Endothelial cell of umbilical vein (primary cell): ENCODE results near the gene SPAAR. TPM values are rescaled to one million over a fixed set of nuclear protein-coding genes. Genes with fewer than 3 reads are reported as not detected.

Experiments
- BruUV-seq: library from RNA; stranded (reverse); fragments of 400-500 nt; replicated peaks from 2 replicates; lab custom pipeline; 2021; lab: Mats Ljungman, UMichigan
- CTCF ChIA-PET: fragments of 300-600, 350-600 bp; sonication (Branson Sonifier 250); formaldehyde crosslinking; loops from one replicate; lab custom pipeline; 2021; ENCODE audit warnings: antibody characterized with exemption, inconsistent platforms; lab: Charles Lee
- POLR2A ChIA-PET: fragments of 300-600, 350-600 bp; sonication (Branson Sonifier 250); formaldehyde crosslinking; loops from one replicate; lab custom pipeline; 2021; ENCODE audit warnings: antibody characterized with exemption, inconsistent platforms; lab: Charles Lee
- DNase-seq: peaks from one replicate; pipeline ENCODE4 v3.0.0-alpha.2; 2011; ENCODE audit warnings: low read depth, low spot score
- FAIRE-seq: peaks from 2 replicates; lab custom pipeline; 2011; peaks lifted over from hg19 to GRCh38; lab: Jason Lieb, UNC
- H2AFZ ChIP-seq: 2 replicates; pipeline ENCODE4 v1.6.0; 2012; ENCODE audit warnings: low read depth, low read length, control low read depth, inconsistent platforms
- H3K27ac ChIP-seq: 2 replicates; pipeline ENCODE4 v1.5.1; 2011; ENCODE audit warnings: low read depth, mild to moderate bottlenecking, control low read depth, low read length, moderate library complexity; ENCODE audit not compliant: insufficient read depth
- H3K27me3 ChIP-seq, 2 experiments: 2 replicates each; pipeline versions ENCODE4 v1.6.0 to v1.6.1; 2011; ENCODE audit warnings: low read length in 2 of 2, mixed read lengths in 1 of 2; ENCODE audit not compliant: control insufficient read depth in 2 of 2, insufficient read depth in 2 of 2
- H3K36me3 ChIP-seq, 2 experiments: 2 replicates in 1 of 2; 3 replicates in 1 of 2; pipeline ENCODE4 v1.5.1; 2011; ENCODE audit warnings: low read length in 2 of 2, mild to moderate bottlenecking in 1 of 2, moderate library complexity in 1 of 2; ENCODE audit not compliant: control insufficient read depth in 2 of 2, insufficient read depth in 2 of 2; ENCODE audit errors: extremely low read depth in 1 of 2
- H3K4me1 ChIP-seq: 3 replicates; pipeline ENCODE4 v1.5.1; 2011; ENCODE audit warnings: mild to moderate bottlenecking, low read length; ENCODE audit not compliant: control insufficient read depth, insufficient read depth; ENCODE audit errors: extremely low read depth
- H3K4me2 ChIP-seq: 2 replicates; pipeline ENCODE4 v1.6.1; 2011; ENCODE audit warnings: low read length, control low read depth, mixed read lengths; ENCODE audit not compliant: insufficient read depth
- H3K4me3 ChIP-seq, 3 experiments: fragments of 200-600 bp in 1 of 3; sonication (generic), shearing (Covaris generic) in 1 of 3; replicated peaks in 1 of 3; 2 replicates each; pipeline ENCODE4 v1.5.1; 2011 to 2016; ENCODE audit warnings: control low read depth in 3 of 3, low read length in 3 of 3, mild to moderate bottlenecking in 2 of 3, inconsistent platforms in 1 of 3, low read depth in 1 of 3, moderate library complexity in 1 of 3; ENCODE audit not compliant: insufficient read depth in 1 of 3
- H3K79me2 ChIP-seq: 2 replicates; pipeline ENCODE4 v1.6.0; 2012; ENCODE audit warnings: low read length, inconsistent platforms; ENCODE audit not compliant: control insufficient read depth, insufficient read depth
- H3K9ac ChIP-seq: replicated peaks from 2 replicates; pipeline ENCODE3; 2011; ENCODE audit warnings: low read length, control low read depth; ENCODE audit not compliant: insufficient read depth; ENCODE audit errors: extremely low read depth
- H3K9me1 ChIP-seq: replicated peaks from 3 replicates; pipeline ENCODE4 v1.6.0; 2011; ENCODE audit warnings: mild to moderate bottlenecking, low read length; ENCODE audit not compliant: control insufficient read depth, insufficient read depth; ENCODE audit errors: extremely low read depth
- H3K9me3 ChIP-seq: replicated peaks from 2 replicates; pipeline ENCODE4 v1.5.1; 2012; ENCODE audit warnings: low read length, inconsistent platforms; ENCODE audit not compliant: control insufficient read depth, insufficient read depth
- H4K20me1 ChIP-seq: replicated peaks from 2 replicates; pipeline ENCODE3; 2011; ENCODE audit warnings: mild to moderate bottlenecking, low read length; ENCODE audit not compliant: control insufficient read depth, insufficient read depth; ENCODE audit errors: extremely low read depth
- EZH2 ChIP-seq: IDR thresholded peaks from 2 replicates; pipeline ENCODE4 v1.6.1; 2012; ENCODE audit warnings: borderline replicate concordance, low read depth, mild to moderate bottlenecking, moderate library complexity, low read length, inconsistent platforms; ENCODE audit not compliant: severe bottlenecking
- FOS ChIP-seq: IDR thresholded peaks from 2 replicates; pipeline ENCODE4 v1.6.1; 2011; ENCODE audit warnings: mild to moderate bottlenecking, low read length, moderate library complexity, borderline replicate concordance; ENCODE audit not compliant: insufficient read depth
- GATA2 ChIP-seq: IDR thresholded peaks from 2 replicates; pipeline ENCODE4 v1.7.0; 2011; ENCODE audit warnings: low read depth, mild to moderate bottlenecking, moderate library complexity, mixed read lengths, low read length; ENCODE audit not compliant: insufficient read length, insufficient read depth
- JUN ChIP-seq: IDR thresholded peaks from 2 replicates; pipeline ENCODE4 v1.6.1; 2011; ENCODE audit warnings: borderline replicate concordance, low read depth; ENCODE audit not compliant: insufficient read length, insufficient read depth
- POLR2A ChIP-seq: IDR thresholded peaks from 2 replicates; pipeline ENCODE4 v1.6.1; 2012; ENCODE audit warnings: low read depth, mild to moderate bottlenecking, control low read depth, low read length
- POLR2AphosphoS5 ChIP-seq: IDR thresholded peaks from 2 replicates; pipeline ENCODE4 v1.6.1; 2012; ENCODE audit warnings: low read depth, mild to moderate bottlenecking, control low read depth, low read length, moderate library complexity; ENCODE audit not compliant: insufficient read depth
- dilution Hi-C: fragments of 300-500 bp; cut with MboI; formaldehyde crosslinking; loops from one replicate; pipeline ENCODE4 v1.15.0; 2019; ENCODE audit warnings: low sequenced_read_pairs; ENCODE audit not compliant: extremely low pct_ligation_motif_present
- intact Hi-C: fragments of 100-400 bp; cut with micrococcal nuclease; formaldehyde crosslinking; loops from one replicate; pipeline ENCODE4 v1.10.0; 2022
- polyA plus RNA-seq, 4 experiments: library from polyadenylated mRNA; depleted of rRNA in 3 of 4; stranded (reverse) in 3 of 4; unstranded in 1 of 4; fragments of >200 nt; gene quantifications; 2 replicates each; pipeline versions ENCODE4 v1.2.1 to v1.2.3, GENCODE V29; 2011 to 2012; ENCODE audit warnings: missing spikeins in 1 of 4
- total RNA-seq: library from RNA; stranded (reverse); gene quantifications from 2 replicates; pipeline ENCODE4 v1.2.3, GENCODE V29; 2021
- TF ChIP-seq, protein P1 (sequence below): IDR thresholded peaks from 2 replicates; pipeline ENCODE4 v1.6.1; 2011; ENCODE audit not compliant: insufficient read depth, insufficient read length

Gene SPAAR
- total and polyA plus RNA-seq, 2 donors (not counting 3 experiments of a cell fraction or from before 2014, with no cell fraction given) = 20.8 to 24.8 TPM

- intact Hi-C loops = no loop called here
- dilution Hi-C loops = no loop called here
Measured at GRCh38 chr9:35918780-35919179, 9.5 kb downstream of the SPAAR start.

DNA sequence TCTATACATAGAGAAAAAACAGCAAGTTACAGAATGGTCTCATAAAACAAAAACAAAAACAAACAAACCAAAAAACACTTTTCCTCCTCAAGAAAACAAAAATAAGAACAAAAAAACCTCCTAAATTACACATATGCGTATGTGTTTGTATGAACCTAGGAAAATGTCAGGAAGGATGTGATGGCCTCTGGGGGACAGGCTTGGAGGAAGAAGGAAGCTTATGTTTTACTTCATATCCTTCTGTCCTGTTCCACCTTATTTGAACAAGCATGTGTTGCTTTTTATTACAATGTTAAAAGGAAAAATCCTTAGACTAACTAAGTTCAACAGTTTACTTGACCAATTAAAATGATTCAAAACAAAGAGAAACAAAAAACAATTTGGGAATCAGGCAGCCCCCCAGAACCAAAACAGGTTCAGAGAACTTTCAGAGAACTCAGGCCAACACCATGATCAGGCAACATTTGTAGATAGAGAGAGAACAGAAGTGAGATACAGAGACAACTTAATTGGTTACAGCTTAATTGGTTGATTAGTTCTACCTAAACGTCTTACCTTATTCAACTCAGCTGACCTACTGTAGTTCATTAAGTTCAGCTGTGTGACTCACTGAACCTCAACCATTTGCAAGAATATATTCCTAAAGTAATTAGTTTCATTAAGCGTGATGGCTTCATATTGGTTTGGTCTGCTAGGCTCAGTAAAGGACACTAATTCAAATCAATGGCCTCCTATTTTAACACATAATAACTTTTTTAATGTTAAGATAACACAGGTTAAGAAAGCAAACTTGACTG lies 10.1 kb downstream of the SPAAR start:
- DNase-seq = no peak
- TF ChIP-seq POLR2A (no peak), JUN (no peak), EZH2 (no peak), GATA2 (no peak), FOS (no peak), POLR2AphosphoS5 (no peak)
- TF ChIP-seq, protein P1, sequence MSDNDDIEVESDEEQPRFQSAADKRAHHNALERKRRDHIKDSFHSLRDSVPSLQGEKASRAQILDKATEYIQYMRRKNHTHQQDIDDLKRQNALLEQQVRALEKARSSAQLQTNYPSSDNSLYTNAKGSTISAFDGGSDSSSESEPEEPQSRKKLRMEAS = no peak
- Histone ChIP-seq H3K27me3 (no peaks in the 10 kb centered on the region), H3K4me2 (no peak overlapping the region), H3K4me3 (no peak overlapping the region), H3K79me2 (no peaks in the 10 kb centered on the region), H4K20me1 (no peaks in the 10 kb centered on the region), H3K4me1 (peaks cover 7% of the 10 kb centered on the region), H3K27ac (no peak overlapping the region), H2AFZ (no peak overlapping the region), H3K9ac (no peak overlapping the region), H3K9me1 (no peaks in the 10 kb centered on the region), H3K9me3 (no peaks in the 10 kb centered on the region), H3K36me3 (no peaks in the 10 kb centered on the region)
- no TSS peak for BruUV-seq
- dilution Hi-C loops (no loop called here), intact Hi-C loops (no loop called here)
- POLR2A ChIA-PET = no interaction called here
- no peak for FAIRE-seq
- CTCF ChIA-PET = interaction anchor here (0.9 to 2.0 kb wide), 7 partner anchors 8 to 187 kb away, joined by 3 to 11 read pairs (median 5); partner anchors contain the start of genes CREB3 and TLN1

More at GRCh38 chr9:35918780-35919179, 9.5 kb downstream of the SPAAR start:
- Histone ChIP-seq H3K27me3 (no peaks in the 10 kb centered on the region), H2AFZ (no peak overlapping the region), H3K4me1 (peaks cover 1% of the 10 kb centered on the region), H3K9me1 (no peaks in the 10 kb centered on the region), H3K9me3 (no peaks in the 10 kb centered on the region), H3K4me3 (no peak overlapping the region), H4K20me1 (no peaks in the 10 kb centered on the region), H3K4me2 (no peak overlapping the region), H3K27ac (no peak overlapping the region), H3K79me2 (no peaks in the 10 kb centered on the region), H3K9ac (no peak overlapping the region), H3K36me3 (no peaks in the 10 kb centered on the region)
- POLR2A ChIA-PET = no interaction called here
- TF ChIP-seq POLR2A = no peak
- CTCF ChIA-PET = interaction anchor here (1.7 to 2.0 kb wide), 4 partner anchors 15 to 187 kb away, joined by 3 to 11 read pairs (median 6); partner anchors contain the start of genes CREB3 and TLN1
- DNase-seq (no peak), FAIRE-seq (no peak)
- BruUV-seq = no TSS peak
